HUES64 (cell line): Measurements from ENCODE around the gene LDB2.

ENCODE experiments used
- H3K27ac ChIP-seq: 2 replicates; pipeline ENCODE4 v1.7.0; 2013; ENCODE audit warnings: low read depth, low read length, inconsistent platforms
- H3K27me3 ChIP-seq: 2 replicates; pipeline ENCODE4 v1.6.1; 2013; ENCODE audit warnings: mild to moderate bottlenecking, low read length; ENCODE audit not compliant: insufficient read depth
- H3K36me3 ChIP-seq: 2 replicates; pipeline ENCODE4 v1.6.1; 2013; ENCODE audit warnings: mild to moderate bottlenecking, low read length; ENCODE audit not compliant: insufficient read depth
- H3K4me1 ChIP-seq: 2 replicates; pipeline ENCODE4 v1.6.1; 2013; ENCODE audit warnings: mild to moderate bottlenecking, low read length, moderate library complexity; ENCODE audit not compliant: insufficient read depth
- H3K4me3 ChIP-seq: 2 replicates; pipeline ENCODE4 v1.5.1; 2013; ENCODE audit warnings: mild to moderate bottlenecking, low read length, moderate library complexity
- H3K9ac ChIP-seq: 2 replicates; pipeline ENCODE4 v1.6.1; 2013; ENCODE audit warnings: mild to moderate bottlenecking, low read depth, low read length
- H3K9me3 ChIP-seq: 2 replicates; pipeline ENCODE4 v1.6.1; 2013; ENCODE audit warnings: low read depth, low read length; ENCODE audit not compliant: insufficient read depth
- WGBS: fragments of 150-250, 120-280 bp; methylation state at CpG from one replicate; pipeline ENCODE4 v1.1.7; 2013; ENCODE audit warnings: missing lambda C conversion rate; 5-methylcytosine and 5-hydroxymethylcytosine counted together

The LDB2 gene

DNA sequence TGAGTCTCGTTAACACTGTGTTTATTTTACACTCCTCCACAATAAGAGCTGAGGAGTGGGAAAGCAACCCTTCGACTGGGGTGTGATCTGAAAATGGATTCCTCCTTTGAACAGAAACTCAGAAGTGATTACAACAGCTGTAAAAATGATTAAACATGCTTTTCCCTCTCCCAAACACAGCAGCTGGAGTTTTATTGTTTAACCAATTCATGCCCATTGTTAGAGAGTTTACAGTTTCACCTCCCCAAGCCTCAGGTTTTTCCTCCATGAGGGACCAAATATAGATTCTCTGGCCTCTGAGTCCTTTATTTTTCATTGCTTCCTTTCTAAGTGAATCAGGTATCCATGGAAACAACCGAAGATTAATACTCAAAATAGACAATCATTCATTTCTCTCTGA, 409.2 kb downstream of the LDB2 start:
- Histone ChIP-seq H3K27me3 (no peaks in the 10 kb centered on the region), H3K27ac (no peak overlapping the region), H3K36me3 (no peaks in the 10 kb centered on the region), H3K4me3 (no peak overlapping the region), H3K9me3 (no peaks in the 10 kb centered on the region; the same call in 1 of the 2 replicates), H3K9ac (no peak overlapping the region), H3K4me1 (no peaks in the 10 kb centered on the region)
- 92% methylated on average over 2 of the region's 3 CpGs for WGBS

DNA sequence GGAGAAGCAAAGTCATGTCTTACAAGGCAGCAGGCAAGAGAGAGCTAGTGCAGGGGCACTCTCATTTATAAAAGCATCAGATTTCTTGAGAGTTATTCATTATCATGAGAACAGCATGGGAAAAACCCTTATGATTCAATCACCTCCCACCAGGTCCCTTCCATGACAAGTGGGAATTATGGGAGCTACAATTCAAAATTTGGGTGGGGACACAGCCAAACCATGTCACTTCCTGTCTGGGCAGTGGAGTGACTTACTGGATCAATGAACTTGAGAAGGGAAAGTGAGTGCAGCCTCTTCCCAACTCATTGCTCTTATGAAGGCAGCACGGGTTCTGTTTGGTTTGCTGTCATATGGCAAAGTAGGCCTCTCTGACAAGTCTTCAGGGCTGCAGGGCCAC, 410.4 kb downstream of the LDB2 start:
- WGBS, result 88% methylated on average over 1 of the region's 1 CpG
- H3K27me3 ChIP-seq, result no peaks in the 10 kb centered on the region
- H3K27ac ChIP-seq, result no peak overlapping the region
- H3K9me3 ChIP-seq, result no peaks in the 10 kb centered on the region; the same call in 1 of the 2 replicates
- H3K36me3 ChIP-seq, result no peaks in the 10 kb centered on the region
- H3K4me3 ChIP-seq, result no peak overlapping the region
- no peaks in the 10 kb centered on the region for H3K4me1 ChIP-seq
- H3K9ac ChIP-seq, result no peak overlapping the region

DNA sequence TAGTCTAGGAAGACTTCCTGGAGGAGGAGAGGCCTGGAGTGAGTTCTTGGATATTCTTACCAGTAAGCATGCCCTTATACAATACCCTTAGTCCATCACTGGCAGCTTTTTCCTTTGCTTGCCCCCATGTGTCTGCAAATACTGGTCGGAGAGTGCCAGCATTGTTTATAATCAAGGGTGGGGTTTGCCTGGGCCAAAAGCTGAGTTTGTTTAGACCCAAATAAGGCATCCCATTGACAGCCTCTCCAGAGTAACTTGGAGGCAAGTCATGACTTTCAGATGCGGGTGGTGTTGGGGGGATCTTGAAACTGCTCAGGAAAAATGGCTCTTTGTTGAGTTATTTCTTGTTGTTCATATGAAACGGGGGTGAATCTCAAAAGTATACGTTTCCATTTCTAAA, 413.7 kb downstream of the LDB2 start:
- Histone ChIP-seq H3K27me3 (no peaks in the 10 kb centered on the region), H3K4me1 (no peaks in the 10 kb centered on the region), H3K4me3 (no peak overlapping the region), H3K9ac (no peak overlapping the region), H3K27ac (no peak overlapping the region), H3K36me3 (no peaks in the 10 kb centered on the region), H3K9me3 (no peaks in the 10 kb centered on the region; the same call in 1 of the 2 replicates)
- WGBS, result 91% methylated on average over 4 of the region's 4 CpGs

DNA sequence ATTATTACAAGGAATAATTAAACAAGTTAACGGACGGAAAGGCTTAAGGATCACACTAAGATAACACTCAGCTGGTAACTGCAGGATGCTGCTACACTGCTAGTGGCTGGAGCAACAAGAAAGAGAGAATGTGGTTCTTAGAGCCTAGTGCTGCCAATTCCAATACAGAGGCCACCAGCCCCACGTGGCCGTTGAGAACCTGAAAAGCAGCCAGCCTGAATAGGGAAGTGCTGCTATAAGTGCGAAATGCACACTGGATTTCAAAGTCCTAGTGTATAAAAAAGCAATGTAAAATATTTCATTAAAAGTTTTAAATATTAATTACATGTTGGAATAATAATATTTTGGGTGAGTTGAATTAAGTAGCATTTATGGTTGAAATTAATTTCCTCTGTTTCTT, 414.9 kb downstream of the LDB2 start:
- H3K9ac ChIP-seq, result no peak overlapping the region
- WGBS, result 86% methylated on average over 5 of the region's 5 CpGs
- no peaks in the 10 kb centered on the region for H3K36me3 ChIP-seq
- H3K27ac ChIP-seq, result no peak overlapping the region
- no peaks in the 10 kb centered on the region; the same call in 1 of the 2 replicates for H3K9me3 ChIP-seq
- H3K4me1 ChIP-seq, result no peaks in the 10 kb centered on the region
- H3K4me3 ChIP-seq, result no peak overlapping the region
- H3K27me3 ChIP-seq, result no peaks in the 10 kb centered on the region

DNA sequence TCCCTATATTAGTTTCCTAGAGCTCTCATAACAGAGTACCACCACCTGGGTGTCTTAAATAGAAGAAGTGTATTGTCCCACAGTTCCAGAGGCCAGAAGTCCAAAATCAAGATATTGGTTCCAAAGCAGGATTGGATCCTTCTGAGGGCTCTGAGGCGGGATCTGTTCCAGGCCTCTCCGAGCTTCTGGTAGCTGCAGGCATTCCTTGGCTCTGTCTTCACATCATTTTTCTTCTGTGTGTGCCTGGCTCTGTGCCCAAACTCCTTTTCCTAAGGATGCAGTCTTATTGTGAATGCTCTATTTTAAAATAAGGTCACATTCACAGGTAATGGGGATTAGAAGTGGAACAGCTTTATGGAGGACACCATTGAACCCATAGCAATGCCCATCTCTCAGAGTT, 418.4 kb downstream of the LDB2 start:
- WGBS, result 65% methylated on average over 2 of the region's 2 CpGs
- no peaks in the 10 kb centered on the region for H3K27me3 ChIP-seq
- H3K36me3 ChIP-seq, result no peaks in the 10 kb centered on the region
- no peak overlapping the region for H3K4me3 ChIP-seq
- no peak overlapping the region for H3K9ac ChIP-seq
- H3K4me1 ChIP-seq, result no peaks in the 10 kb centered on the region
- peaks cover 9% of the 10 kb centered on the region for H3K9me3 ChIP-seq
- no peak overlapping the region for H3K27ac ChIP-seq

DNA sequence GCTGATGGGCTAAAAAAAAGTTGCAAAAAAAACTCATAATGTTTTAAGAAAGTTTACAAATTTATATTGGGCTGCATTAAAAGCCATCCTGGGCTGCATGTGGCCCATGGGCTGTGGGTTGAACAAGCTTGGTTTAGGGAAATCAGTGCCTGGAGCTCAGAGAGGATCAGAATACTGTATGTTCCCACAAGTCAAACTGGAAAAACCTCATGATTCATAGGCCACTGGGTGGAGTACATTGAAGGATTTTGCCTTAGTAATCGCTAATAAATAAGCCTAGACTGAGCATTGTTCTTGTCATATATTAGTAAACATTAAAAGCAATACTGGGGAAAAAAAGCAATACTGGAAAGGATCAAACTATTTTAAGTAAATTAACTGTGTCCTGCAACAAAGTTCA, 425.9 kb downstream of the LDB2 start:
- no peaks in the 10 kb centered on the region for H3K27me3 ChIP-seq
- H3K9me3 ChIP-seq, result 0 out of 2 replicates have a peak, but pooled peaks cover 2% of the 10 kb centered on the region
- H3K4me3 ChIP-seq, result no peak overlapping the region
- H3K4me1 ChIP-seq, result no peaks in the 10 kb centered on the region
- no CpG with 5 or more reads among the region's 1 CpG for WGBS
- H3K36me3 ChIP-seq, result no peaks in the 10 kb centered on the region
- H3K27ac ChIP-seq, result no peak overlapping the region
- no peak overlapping the region for H3K9ac ChIP-seq

DNA sequence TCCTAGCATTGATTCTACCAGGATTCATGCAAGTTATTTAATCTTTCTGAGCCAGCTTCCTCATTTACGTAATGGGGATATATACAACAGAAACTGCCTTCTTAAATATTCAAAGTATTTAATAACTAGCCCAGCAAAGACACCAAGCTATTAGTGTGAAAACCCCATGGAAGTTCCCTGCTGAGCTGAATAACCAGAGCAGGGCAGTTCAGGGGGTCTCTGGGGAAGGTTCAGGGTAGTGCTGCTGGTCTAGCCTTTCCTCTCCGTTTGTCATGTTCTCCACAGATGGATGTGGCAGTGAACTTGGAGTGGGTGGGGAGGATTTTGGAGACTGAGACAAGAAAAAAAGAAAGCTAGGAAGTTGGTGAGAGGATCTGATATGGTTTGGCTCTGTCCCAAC, 431.4 kb downstream of the LDB2 start:
- Histone ChIP-seq H3K27ac (no peak overlapping the region), H3K4me3 (no peak overlapping the region), H3K9ac (no peak overlapping the region), H3K9me3 (no peaks in the 10 kb centered on the region), H3K27me3 (no peaks in the 10 kb centered on the region; the same call in 1 of the 2 replicates), H3K36me3 (no peaks in the 10 kb centered on the region), H3K4me1 (no peaks in the 10 kb centered on the region)
- 95% methylated on average over 2 of the region's 2 CpGs for WGBS

DNA sequence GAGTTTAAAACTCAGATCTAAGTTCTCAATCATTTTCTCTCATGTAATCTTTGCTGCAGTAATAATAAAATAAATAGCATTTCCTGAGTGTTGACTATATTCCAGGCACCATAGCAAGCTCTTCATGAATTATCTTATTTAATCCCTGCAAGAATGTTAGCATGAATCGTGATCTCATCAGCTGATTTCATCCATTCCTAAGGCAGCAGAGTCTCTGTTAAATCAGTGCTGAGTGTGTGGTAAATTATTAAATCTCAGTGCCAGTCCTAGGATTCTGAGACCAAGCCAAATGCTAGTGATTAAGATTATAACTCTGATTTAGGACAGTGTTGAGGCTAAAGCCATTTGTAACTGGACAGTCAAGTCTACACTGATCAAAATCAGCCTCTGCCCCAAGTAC, 431.9 kb downstream of the LDB2 start:
- WGBS, result 100% methylated on average over 1 of the region's 1 CpG
- H3K36me3 ChIP-seq, result no peaks in the 10 kb centered on the region

DNA sequence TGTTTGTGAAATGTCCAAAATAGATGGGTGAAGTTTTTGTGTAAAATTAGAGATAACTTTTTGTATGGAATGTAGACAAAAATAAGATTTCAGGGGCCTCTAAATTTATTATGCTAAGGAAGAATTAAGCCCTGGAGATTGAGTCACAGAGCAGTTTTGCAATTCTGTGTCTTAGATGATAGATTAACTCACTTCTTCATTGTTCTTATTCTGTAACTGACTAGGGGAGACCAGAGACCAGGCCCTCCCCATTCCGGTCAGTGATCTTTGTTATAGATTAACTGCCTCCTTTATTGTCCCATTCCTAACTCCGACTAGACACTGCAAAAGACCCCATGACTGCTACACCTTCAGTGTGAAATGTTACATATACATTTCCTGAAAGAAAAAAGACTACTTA, 433.8 kb downstream of the LDB2 start:
- H3K4me1 ChIP-seq, result no peaks in the 10 kb centered on the region
- no peak overlapping the region for H3K4me3 ChIP-seq
- H3K27me3 ChIP-seq, result no peaks in the 10 kb centered on the region; the same call in 1 of the 2 replicates
- H3K27ac ChIP-seq, result no peak overlapping the region
- 88% methylated on average over 2 of the region's 2 CpGs for WGBS
- H3K36me3 ChIP-seq, result no peaks in the 10 kb centered on the region
- no peak overlapping the region for H3K9ac ChIP-seq
- no peaks in the 10 kb centered on the region for H3K9me3 ChIP-seq

More for the DNA sequence above, 431.9 kb downstream of the LDB2 start:
- H3K9me3 ChIP-seq, result no peaks in the 10 kb centered on the region
- no peak overlapping the region for H3K4me3 ChIP-seq
- no peaks in the 10 kb centered on the region for H3K4me1 ChIP-seq
- H3K27ac ChIP-seq, result no peak overlapping the region
- no peak overlapping the region for H3K9ac ChIP-seq
- no peaks in the 10 kb centered on the region; the same call in 1 of the 2 replicates for H3K27me3 ChIP-seq

DNA sequence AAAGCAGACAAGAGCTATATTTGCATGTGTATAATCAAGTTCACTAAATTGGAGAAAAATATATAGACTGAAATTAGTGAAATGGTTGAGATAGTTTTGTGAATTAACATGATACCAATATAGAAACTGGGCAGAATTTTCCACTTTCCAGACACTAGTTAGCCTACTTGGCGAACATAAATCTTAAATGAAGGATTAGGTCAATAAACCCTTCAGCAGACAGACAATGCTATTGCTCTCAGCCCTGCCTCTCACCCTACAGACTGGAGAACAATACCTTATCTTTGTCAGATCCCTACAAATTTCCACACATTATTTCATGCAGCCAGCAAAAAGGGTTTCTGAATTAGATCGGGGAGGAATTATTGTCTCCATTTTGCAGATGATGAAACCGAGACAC, 435.8 kb downstream of the LDB2 start:
- Histone ChIP-seq H3K27ac (no peak overlapping the region), H3K4me3 (no peak overlapping the region), H3K9me3 (no peaks in the 10 kb centered on the region), H3K9ac (no peak overlapping the region), H3K27me3 (peaks cover 8% of the 10 kb centered on the region), H3K4me1 (no peaks in the 10 kb centered on the region), H3K36me3 (no peaks in the 10 kb centered on the region)
- 91% methylated on average over 3 of the region's 3 CpGs for WGBS

DNA sequence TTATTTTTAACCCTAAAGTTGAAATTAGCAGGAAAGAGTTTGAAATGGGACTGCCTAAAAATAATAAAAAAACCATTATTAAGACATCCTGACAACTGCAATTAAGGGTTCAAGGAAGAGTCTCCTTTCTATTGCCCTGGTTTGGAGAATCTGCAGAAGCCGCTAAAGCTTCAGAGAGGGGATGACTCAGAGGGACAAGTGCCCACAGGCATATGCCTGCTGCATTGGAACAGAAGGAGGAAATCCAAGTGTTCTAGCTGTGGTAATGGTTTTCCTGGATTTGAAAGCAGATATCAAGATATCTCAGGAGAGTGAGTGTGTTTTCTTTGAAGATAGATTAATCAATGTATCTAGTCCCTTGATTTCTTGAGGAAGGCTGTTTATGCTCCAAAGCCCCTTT, 437.1 kb downstream of the LDB2 start:
- Histone ChIP-seq H3K27me3 (peaks cover 17% of the 10 kb centered on the region), H3K9me3 (no peaks in the 10 kb centered on the region), H3K4me1 (no peaks in the 10 kb centered on the region), H3K36me3 (no peaks in the 10 kb centered on the region), H3K9ac (no peak overlapping the region), H3K27ac (no peak overlapping the region), H3K4me3 (no peak overlapping the region)
- WGBS, result 84% methylated on average over 1 of the region's 1 CpG

DNA sequence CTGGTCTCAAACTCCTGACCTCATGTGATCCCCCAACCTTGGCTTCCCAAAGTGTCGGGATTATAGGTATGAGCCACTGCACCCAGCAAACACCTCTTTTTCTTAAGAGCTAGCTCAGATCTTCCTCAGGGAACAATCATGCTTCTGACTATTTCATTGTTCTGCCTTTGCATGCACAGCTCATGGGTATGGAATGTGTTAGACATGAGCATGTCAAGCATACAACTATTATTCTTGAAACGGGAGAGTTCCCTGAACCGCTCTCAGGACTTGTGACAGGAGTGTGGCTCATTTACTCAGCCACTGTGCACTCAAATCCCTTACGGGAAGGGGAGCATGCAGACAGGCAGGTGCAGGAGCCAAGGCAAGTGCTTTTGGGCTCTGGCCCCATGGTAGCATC, 440.5 kb downstream of the LDB2 start:
- Histone ChIP-seq H3K9me3 (no peaks in the 10 kb centered on the region), H3K4me3 (no peak overlapping the region), H3K36me3 (no peaks in the 10 kb centered on the region), H3K27ac (no peak overlapping the region), H3K9ac (no peak overlapping the region), H3K27me3 (peaks cover 48% of the 10 kb centered on the region), H3K4me1 (no peaks in the 10 kb centered on the region)
- WGBS, result 94% methylated on average over 4 of the region's 4 CpGs
